HG03060 (cell line): ENCODE measurements around the gene ITGB6.
A peak's percentile ranks its signal among the peaks of the same experiment; 100 is the strongest.

Experiments
- ATAC-seq: cut with Tn5 transposase; IDR thresholded peaks from one replicate; pipeline ENCODE4 v1.9.1; 2021; ENCODE audit warnings: low read depth, moderate number of reproducible peaks; ENCODE audit not compliant: unreplicated experiment

ITGB6 gene

GRCh38 chr2:160221391-160222276 lies 21.6 kb upstream of the ITGB6 start:
- no peak for ATAC-seq

- no peak for ATAC-seq
Observed at GRCh38 chr2:160220545-160221009, 20.5 kb upstream of the ITGB6 start.

GRCh38 chr2:160220026-160220425 lies 20.0 kb upstream of the ITGB6 start:
- no peak for ATAC-seq

GRCh38 chr2:160214461-160215445 lies 14.7 kb upstream of the ITGB6 start:
- ATAC-seq = no peak

GRCh38 chr2:160213511-160213910 lies 13.4 kb upstream of the ITGB6 start:
- no peak for ATAC-seq

- peak; percentile 95 for ATAC-seq
Observed at GRCh38 chr2:160210599-160211138, 10.6 kb upstream of the ITGB6 start.

- no peak for ATAC-seq
Observed at GRCh38 chr2:160209516-160209856, 9.4 kb upstream of the ITGB6 start.

- no peak for ATAC-seq
Observed at GRCh38 chr2:160208655-160209515, 8.8 kb upstream of the ITGB6 start.

- ATAC-seq = no peak
Observed at GRCh38 chr2:160207804-160208654, 8.0 kb upstream of the ITGB6 start.

- ATAC-seq = no peak
Observed at GRCh38 chr2:160207271-160207670, 7.2 kb upstream of the ITGB6 start.

GRCh38 chr2:160206436-160206835 lies 6.4 kb upstream of the ITGB6 start:
- no peak for ATAC-seq

GRCh38 chr2:160205505-160205904 lies 5.4 kb upstream of the ITGB6 start:
- ATAC-seq = no peak

- no peak for ATAC-seq
Observed at GRCh38 chr2:160203422-160203821, 3.4 kb upstream of the ITGB6 start.

- ATAC-seq = no peak
Observed at GRCh38 chr2:160203007-160203406, 2.9 kb upstream of the ITGB6 start.

- no peak for ATAC-seq
Observed at GRCh38 chr2:160201849-160202539, 1.9 kb upstream of the ITGB6 start.

GRCh38 chr2:160200921-160201320 lies 849 bp upstream of the ITGB6 start:
- ATAC-seq = no peak

GRCh38 chr2:160199053-160199452 lies 1.0 kb downstream of the ITGB6 start:
- no peak for ATAC-seq

- ATAC-seq = no peak
Observed at GRCh38 chr2:160197587-160197986, 2.5 kb downstream of the ITGB6 start.

GRCh38 chr2:160194946-160195345 lies 5.1 kb downstream of the ITGB6 start:
- ATAC-seq = no peak
